Renal cortex interstitium (tissue), 11 donors: ENCODE results near the gene GDNF. TPM values are rescaled to one million over a fixed set of nuclear protein-coding genes. Genes with fewer than 3 reads are reported as not detected.

Experiments used
- DNase-seq, 11 donors: peaks; one replicate each; pipeline ENCODE4 v3.0.0-alpha.2; 2013; ENCODE audit warnings: low read depth in 9 of 11, low spot score in 4 of 11; ENCODE audit errors: extremely low read depth in 1 of 11
- polyA plus RNA-seq, 3 donors: library from polyadenylated mRNA; unstranded; fragments of 120-200 nt; gene quantifications; one replicate each; pipeline ENCODE4 v1.2.1, GENCODE V29; 2013; ENCODE audit not compliant: insufficient read length in 3 of 3

The GDNF gene
- polyA plus RNA-seq, 3 donors: 17.3 to 19.6 (median 17.7) TPM

DNA sequence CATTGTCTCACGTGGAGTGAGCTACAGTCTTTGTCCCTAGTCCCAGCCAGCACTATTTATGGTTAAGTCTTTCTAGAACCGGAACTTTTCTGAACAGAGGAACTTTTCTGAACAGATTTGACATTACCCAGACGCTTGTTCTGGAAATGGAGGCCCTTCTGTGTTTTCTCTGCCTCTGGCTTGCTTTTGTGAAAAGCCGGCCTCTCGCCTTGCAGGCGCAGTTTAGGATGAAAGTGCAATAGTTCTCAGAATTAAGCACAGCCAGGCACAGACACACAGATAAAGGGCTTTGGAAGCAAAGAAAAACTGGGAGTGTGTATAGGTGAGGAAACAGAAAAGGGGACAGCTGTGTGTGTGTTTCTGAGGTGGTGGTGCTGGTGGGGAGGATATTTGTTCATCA lies 5.9 kb downstream of the GDNF start:
- DNase-seq: no peak

DNA sequence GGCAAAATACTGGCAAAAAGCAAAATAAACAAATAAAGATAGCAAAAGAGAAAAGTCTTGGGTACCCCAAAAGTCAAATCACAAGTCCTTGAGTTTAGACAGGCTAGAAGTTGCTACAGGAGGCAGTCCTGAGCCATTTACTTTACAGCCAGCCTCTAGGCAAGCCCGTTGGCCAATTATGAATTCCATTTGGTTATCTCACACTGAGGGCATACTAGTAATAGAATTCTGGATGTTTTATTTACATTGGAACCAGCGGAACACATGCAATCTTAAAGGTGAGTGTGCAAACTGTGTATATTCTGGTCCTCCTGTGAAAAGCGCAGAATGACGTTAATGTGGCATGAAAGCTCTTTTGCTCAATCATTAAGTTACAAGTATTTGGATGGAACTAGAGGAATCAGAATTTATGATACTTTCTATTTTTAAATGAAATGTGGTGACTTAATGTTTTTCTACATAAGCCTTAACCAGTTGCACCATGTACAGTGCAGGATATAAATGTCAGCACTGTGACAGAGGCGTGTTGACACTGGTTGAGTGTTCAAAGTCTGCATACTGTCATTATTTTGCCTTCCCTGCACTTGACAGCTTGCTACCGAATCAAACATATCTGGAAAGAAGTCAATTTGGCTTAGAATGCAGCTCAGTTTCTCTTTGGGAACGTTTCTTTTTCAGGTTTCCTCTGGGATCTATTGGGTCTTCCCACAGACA lies 7.9 kb downstream of the GDNF start:
- DNase-seq: no peak

GRCh38 chr5:37830348-37830747 lies 9.5 kb downstream of the GDNF start:
- no peak for DNase-seq

DNA sequence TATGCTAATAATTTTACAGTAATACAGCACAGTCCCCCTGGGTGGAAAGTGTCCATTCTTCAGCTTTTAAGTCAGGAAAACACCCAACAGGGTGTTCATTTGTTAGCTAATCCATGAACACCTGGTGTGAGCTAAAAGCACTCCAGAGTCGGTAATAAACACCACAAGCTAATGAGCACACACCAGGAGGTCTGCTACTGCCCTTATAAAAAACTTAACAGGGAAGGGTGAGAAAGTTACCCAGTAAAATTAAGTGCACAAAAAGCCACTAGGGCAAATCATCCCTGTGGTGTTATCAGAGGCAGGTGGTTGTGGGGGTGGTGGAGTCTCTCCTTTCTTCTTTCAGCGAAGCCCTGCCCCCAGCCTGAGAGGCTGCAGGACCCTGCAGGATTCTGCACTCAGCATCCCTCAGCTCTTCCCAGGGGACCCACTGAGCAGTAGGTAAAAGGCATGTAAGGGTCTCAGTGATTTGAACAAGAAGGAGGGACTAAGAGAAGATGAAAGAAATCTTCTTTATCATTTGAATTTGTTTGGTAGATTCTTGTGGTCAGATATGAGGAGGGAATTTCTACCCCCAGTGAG lies 14.4 kb downstream of the GDNF start:
- no peak for DNase-seq

DNA sequence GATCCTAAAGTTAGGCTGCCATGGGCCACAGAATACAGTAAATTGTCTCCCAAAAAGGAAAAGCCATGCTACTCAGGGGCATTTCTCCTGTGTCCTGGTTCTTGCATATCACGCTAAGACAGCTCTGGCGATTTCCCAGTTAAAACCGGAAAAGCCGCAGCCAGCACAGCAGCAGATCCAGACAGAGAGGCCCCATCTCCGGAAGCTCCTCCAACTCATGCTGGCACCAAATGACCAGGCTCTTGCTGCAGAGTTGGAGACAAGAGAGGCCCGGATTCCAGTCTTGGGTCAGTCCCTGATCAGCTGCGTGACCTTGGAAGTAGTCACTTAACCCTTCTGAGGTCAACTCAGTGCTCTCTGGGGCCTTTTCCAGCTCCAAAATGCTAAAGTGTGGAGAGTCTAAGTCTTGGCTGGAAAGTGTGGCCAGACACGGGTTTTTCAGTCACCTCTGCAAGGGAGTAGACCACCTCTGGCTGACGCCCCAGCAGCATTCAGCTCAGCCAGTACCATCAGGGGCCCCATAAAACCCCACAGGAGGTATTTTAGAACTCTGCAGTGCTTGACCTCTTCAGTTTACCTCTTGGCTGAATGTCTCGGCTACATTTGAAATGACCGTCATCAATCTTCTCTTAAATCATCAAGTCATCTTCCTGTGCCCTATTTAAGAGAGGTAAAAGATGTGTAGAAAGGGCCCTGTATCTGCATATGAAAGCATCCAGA lies 16.2 kb downstream of the GDNF start:
- DNase-seq: no peak

- peak in 4 of 11 donors; percentile 70 to 80 (median 76) for DNase-seq
These were observed 23.0 kb downstream of the GDNF start for GRCh38 chr5:37816883-37817282.

DNA sequence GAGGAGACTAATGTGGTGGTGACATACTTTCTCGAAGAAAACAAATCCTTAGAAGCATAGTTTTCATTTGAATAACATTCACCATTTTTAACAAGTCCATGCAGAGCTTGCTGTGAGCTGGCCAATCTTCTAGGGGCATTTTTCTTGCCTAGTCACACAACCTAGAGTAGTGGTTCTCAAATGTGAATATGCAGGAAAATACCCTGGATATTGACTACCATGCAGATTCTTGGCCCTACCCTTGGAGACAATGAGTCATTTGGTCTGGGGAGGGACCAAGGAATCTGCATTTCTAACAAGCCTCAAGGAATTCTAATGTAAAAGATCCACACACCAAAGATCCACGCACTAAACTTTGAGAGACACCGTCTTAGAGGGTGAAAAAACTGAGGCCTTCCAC lies 23.5 kb downstream of the GDNF start:
- DNase-seq: no peak

DNA sequence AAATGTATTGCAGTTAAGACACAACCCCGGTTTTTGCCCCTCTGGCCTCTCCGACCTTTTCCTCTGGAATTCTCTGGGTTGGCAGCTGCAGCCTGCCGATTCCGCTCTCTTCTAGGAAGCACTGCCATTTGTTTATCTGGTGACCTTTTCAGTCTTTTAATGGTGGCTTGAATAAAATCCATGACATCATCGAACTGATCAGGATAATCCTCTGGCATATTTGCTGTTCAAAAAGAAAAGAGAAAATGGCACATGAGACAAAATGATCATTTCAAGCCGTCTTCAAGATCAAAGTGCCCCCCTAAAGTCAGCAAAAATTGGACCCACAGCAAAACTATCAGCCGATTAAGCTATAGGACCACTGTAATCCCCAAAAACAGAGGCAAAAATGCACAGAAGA lies 23.9 kb downstream of the GDNF start:
- DNase-seq: no peak

GRCh38 chr5:37814699-37815098 lies 25.1 kb downstream of the GDNF start:
- DNase-seq: no peak

DNA sequence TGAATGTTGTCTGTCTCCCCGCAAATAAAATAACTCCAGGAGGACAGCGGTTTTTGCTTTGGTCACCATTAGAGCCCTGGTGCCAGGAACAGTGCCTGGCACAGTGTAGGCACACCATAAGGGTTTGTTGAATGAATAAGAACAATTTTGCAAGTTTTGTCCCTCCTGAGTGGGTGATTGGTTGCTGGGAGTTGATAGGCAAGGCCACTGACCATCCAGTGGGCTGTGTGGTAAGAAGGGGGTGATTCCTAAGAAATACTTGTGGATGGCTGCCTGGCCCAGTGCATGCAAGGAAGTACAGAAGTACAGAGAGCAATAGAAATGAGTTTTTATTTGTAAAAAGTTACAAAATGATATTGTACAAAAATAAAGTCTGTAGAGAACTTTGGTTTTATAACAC lies 27.5 kb downstream of the GDNF start:
- DNase-seq: no peak

DNA sequence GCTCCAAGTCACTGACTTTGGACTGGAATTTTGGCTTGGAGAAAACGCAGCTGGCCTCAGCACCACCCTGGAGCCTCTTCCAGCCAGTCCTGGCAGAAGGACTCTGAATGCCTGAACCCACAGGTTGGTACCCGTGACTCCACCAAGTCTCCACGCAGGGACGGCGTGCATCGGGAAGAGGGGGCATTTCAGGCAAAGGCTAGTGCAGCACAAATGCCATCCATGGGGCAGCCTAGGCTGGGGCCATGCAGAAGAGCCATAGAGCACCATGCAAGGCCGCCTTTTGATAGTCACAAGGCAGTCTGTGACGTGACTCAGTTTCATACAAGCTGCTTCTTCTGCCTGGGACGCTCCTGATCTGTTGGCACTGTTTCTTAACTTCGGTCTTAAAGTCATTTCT lies 28.0 kb downstream of the GDNF start:
- DNase-seq: no peak

DNA sequence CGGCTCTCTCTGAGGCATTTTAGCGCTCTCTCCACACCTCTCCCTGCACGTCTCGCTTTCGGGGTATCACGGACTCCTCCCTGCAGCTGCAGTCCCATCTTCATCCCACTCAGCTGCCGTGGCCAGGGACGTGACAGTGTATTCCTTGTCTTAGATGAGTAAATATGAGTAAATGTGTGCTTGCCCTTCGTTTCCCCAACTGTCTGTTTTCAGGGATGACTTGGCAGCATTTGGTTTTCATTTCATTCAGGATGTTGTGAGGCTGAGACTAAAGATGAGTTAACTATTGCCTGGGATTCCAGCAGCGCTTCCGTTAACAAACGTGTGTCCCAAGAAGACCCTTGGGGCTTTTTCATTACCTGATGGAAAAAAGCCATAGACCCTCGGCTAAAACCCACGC lies 29.5 kb downstream of the GDNF start:
- no peak for DNase-seq

DNA sequence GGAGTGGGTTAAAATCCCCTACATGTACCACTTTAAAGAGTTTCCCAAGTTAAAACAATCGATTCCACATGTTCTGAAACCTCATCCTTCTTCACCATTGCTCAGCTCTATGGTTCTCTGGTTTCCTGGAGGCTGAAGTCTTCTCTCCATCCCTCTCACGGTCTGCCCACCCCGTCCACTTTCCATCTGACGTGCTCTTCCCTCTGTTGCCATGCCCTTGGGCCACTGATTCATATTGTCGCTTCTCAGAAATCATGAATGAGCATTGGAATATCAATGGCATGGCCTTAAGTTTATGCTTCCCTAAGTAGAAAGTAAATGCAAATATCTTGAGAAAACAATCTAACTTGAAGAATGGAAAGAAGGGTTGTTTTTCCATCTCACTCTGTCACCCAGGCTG lies 30.9 kb downstream of the GDNF start:
- no peak for DNase-seq

DNA sequence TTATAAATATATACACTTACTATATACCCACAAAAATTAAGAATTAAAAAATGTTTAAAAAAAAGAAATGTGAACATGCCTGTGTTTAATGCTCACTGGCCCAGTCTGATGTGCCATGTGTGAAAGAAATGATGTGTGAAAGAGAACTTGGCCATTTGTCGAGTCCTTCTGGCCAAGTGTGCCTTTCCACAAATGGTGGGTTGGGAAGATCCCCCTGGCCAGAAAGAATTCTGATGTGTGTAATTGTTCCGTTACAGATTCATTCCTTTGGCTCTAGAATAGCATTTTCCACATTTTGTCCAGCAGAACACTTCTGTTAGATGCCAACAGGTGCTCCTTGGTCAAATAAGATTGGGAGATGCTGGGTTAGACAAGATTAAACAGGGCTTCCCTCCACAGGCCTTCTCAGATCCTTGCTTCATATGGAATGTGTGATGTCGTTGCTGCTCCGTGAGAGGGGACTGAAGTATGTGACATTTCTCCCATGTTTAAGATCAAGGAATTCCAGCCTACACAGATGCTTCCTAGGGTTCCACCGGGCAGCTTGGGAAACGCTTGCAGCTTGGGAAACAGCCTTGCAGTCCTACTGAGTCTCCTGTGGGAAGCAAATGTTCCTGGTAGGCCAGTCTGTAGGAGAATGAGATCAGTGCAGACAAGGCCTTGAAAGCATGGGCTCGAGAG lies 32.1 kb downstream of the GDNF start:
- no peak for DNase-seq

GRCh38 chr5:37807015-37807414 lies 32.8 kb downstream of the GDNF start:
- DNase-seq: no peak

DNA sequence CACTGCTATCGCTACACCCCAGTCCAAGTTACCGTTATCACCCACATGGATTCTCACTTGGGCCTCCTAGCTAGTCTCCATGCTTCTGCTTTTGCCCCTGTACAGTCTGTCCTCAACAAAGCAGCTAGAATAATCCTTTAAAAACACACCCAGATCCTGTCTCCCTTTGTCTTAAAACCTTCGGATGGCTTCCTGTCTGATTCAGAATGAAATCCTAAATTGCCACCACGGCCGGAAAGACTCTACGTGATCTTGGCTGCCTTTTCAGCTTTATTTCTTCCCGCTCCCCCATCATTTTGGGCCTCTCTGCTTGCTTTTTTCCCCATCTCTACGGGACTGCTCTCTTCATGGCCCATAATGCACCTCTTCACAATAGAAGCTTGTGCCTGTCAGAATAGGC lies 33.4 kb downstream of the GDNF start:
- no peak for DNase-seq

- no peak for DNase-seq
These were observed 33.8 kb downstream of the GDNF start for GRCh38 chr5:37806016-37806415.

DNA sequence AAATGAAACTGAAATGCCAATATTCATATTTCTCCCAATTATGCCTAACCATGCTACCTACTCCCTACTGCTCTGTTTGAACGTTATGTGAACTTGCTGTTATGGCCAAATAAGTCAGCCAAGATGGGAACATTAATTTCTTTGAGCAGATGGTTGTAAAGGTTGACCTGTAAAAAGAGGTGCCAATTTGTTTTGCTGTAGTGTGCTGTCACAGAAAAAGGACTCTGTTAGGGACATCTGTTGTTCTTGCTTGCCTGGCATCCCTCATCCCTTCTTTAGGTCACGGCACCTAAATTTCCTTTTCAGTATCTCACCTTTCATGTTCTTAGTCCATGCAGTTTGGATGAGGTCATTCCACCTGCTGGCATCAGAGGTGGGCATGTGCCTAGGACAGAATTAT lies 35.4 kb downstream of the GDNF start:
- no peak for DNase-seq

- no peak for DNase-seq
These were observed 36.4 kb downstream of the GDNF start for GRCh38 chr5:37803487-37803886.

DNA sequence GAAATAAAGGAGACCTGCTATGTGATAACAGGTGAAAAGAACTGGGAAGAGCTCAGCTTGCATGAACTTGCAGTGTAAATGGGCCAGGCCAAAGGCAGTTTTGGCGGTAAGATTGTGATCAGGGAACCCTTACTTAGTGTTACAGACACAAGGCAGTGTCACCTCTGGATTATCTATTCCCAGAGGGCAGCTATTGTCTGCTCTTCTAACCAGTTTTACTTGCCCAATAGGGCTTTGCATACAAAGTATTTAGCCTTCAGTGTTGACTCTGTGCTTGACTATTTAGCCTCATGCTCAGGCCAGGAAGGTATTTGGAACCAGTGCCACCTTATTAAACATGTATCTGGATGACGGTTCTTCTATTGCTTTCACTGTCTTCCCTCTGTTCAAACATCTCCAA lies 38.3 kb downstream of the GDNF start:
- no peak for DNase-seq
